Stimulated activated CD8-positive, alpha-beta memory T cell treated with anti-CD3 and anti-CD28 coated beads, Interleukin-4, amount 100 ng/mL, for 4 hours (primary cell): Measurements from ENCODE around the gene SENP7.
"Not testable (repeated sequence)": the region's sequence is repeated elsewhere in the genome, so short reads cannot be mapped to it uniquely, and the experiment has no call there.

Experiments used
- DNase-seq, 2 donors: peaks; one replicate each; pipeline ENCODE4 v3.0.0-alpha.2; 2020; ENCODE audit warnings: low read depth in 2 of 2, low spot score in 1 of 2

SENP7 gene

GRCh38 chr3:101453961-101454360 is 59.1 kb downstream of the SENP7 start:
- no peak for DNase-seq

- not testable (repeated sequence) for DNase-seq
These were observed 74.4 kb downstream of the SENP7 start for GRCh38 chr3:101438641-101439040.

- no peak for DNase-seq
These were observed 79.4 kb downstream of the SENP7 start for GRCh38 chr3:101433652-101434051.

- no peak for DNase-seq
These were observed 88.8 kb downstream of the SENP7 start for GRCh38 chr3:101423984-101424888.

GRCh38 chr3:101418851-101419250 is 94.2 kb downstream of the SENP7 start:
- no peak for DNase-seq

- no peak for DNase-seq
These were observed 98.9 kb downstream of the SENP7 start for GRCh38 chr3:101414121-101414520.

GRCh38 chr3:101413656-101414055 is 99.4 kb downstream of the SENP7 start:
- DNase-seq, result no peak

GRCh38 chr3:101391413-101391950 is 121.5 kb downstream of the SENP7 start:
- no peak for DNase-seq

- DNase-seq, result no peak
These were observed 124.3 kb downstream of the SENP7 start for GRCh38 chr3:101388706-101389105.

GRCh38 chr3:101387351-101387750 is 125.7 kb downstream of the SENP7 start:
- DNase-seq, result no peak

GRCh38 chr3:101384426-101384825 is 128.6 kb downstream of the SENP7 start:
- no peak for DNase-seq

- DNase-seq, result no peak
These were observed 129.4 kb downstream of the SENP7 start for GRCh38 chr3:101383656-101384055.

GRCh38 chr3:101383156-101383575 is 129.8 kb downstream of the SENP7 start:
- no peak for DNase-seq

- no peak for DNase-seq
These were observed 131.2 kb downstream of the SENP7 start for GRCh38 chr3:101381809-101382208.

GRCh38 chr3:101379658-101380376 is 133.2 kb downstream of the SENP7 start:
- DNase-seq, result no peak

GRCh38 chr3:101377796-101378195 is 135.2 kb downstream of the SENP7 start:
- DNase-seq, result no peak

- no peak for DNase-seq
These were observed 135.8 kb downstream of the SENP7 start for GRCh38 chr3:101377209-101377608.

GRCh38 chr3:101375586-101375985 is 137.4 kb downstream of the SENP7 start:
- no peak for DNase-seq

- no peak for DNase-seq
These were observed 150.6 kb downstream of the SENP7 start for GRCh38 chr3:101362406-101362805.

- no peak for DNase-seq
These were observed 161.2 kb downstream of the SENP7 start for GRCh38 chr3:101351829-101352228.

GRCh38 chr3:101340591-101340990 is 172.4 kb downstream of the SENP7 start:
- DNase-seq, result no peak

GRCh38 chr3:101333883-101334282 is 179.1 kb downstream of the SENP7 start:
- DNase-seq, result no peak
